Stimulated activated memory B cell treated with anti-CD40 and anti-IgM and Interleukin-4, amounts not matched to agents 10 μg/mL and 1 μg/mL and 100 μg/mL, for 72 hours (primary cell): ENCODE results near the gene HACE1.

Experiments used
- ATAC-seq: fragments of 150-1000 bp; cut with Tn5 transposase; 2 replicates; pipeline ENCODE4 v1.10.0; 2021
- H3K27ac Mint-ChIP-seq: one replicate; pipeline ENCODE4 v1.8.0; 2022; ENCODE audit warnings: mild to moderate bottlenecking, mixed read lengths
- H3K27me3 Mint-ChIP-seq: one replicate; pipeline ENCODE4 v1.8.0; 2022; ENCODE audit warnings: mixed read lengths
- H3K36me3 Mint-ChIP-seq: one replicate; pipeline ENCODE4 v1.8.0; 2022; ENCODE audit warnings: mixed read lengths
- H3K4me1 Mint-ChIP-seq: one replicate; pipeline ENCODE4 v1.8.0; 2022; ENCODE audit warnings: mixed read lengths
- H3K4me3 Mint-ChIP-seq: one replicate; pipeline ENCODE4 v1.8.0; 2022; ENCODE audit warnings: mild to moderate bottlenecking, moderate library complexity, mixed read lengths
- H3K9me3 Mint-ChIP-seq: one replicate; pipeline ENCODE4 v1.8.0; 2022; ENCODE audit warnings: mixed read lengths

Gene HACE1

DNA sequence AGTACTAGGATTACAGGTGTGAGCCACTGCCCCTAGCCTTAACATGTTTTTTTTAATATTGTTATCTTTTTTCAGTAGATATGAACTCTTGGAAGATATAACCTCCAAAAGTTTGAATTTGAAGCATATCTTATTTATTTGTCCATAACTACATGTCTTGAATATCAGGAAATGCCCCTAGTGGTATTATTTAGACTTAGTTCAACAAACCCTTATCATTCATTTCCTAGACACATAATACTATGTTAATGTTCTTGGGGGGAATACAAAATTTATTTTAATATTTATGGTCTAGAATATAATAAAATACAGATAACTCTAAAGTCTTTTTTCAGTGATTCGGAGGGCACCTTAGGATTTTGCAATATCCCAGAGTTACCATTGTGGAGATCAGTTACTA, 160.7 kb downstream of the HACE1 start:
- Mint-ChIP-seq H3K4me1 (no peaks in the 10 kb centered on the region), H3K9me3 (no peaks in the 10 kb centered on the region), H3K36me3 (no peaks in the 10 kb centered on the region), H3K27me3 (no peaks in the 10 kb centered on the region), H3K4me3 (no peak overlapping the region), H3K27ac (no peak overlapping the region)
- no peak for ATAC-seq

DNA sequence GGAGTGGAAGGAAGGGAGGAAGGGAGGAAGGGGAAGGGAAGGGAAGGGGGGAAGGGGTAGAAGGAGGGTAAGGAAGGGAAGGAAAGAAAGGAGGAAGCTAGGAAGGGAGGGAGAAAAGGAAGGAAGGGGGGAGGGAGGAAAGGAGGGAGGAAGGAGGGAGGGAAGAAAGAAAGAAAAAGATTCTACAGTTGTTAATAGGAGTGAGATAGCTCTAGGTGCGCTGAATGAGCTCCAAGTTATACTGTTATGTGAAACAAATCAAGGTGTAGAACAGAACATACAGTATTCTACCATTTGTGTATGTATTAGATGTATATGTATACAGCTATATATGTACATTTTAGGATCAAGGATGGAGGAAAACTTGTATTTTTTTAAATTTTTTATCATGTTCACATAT, 167.7 kb downstream of the HACE1 start:
- H3K9me3 Mint-ChIP-seq: peaks cover 4% of the 10 kb centered on the region
- no peaks in the 10 kb centered on the region for H3K36me3 Mint-ChIP-seq
- H3K4me3 Mint-ChIP-seq: no peak overlapping the region
- no peaks in the 10 kb centered on the region for H3K4me1 Mint-ChIP-seq
- ATAC-seq: no peak
- no peaks in the 10 kb centered on the region for H3K27me3 Mint-ChIP-seq
- no peak overlapping the region for H3K27ac Mint-ChIP-seq

DNA sequence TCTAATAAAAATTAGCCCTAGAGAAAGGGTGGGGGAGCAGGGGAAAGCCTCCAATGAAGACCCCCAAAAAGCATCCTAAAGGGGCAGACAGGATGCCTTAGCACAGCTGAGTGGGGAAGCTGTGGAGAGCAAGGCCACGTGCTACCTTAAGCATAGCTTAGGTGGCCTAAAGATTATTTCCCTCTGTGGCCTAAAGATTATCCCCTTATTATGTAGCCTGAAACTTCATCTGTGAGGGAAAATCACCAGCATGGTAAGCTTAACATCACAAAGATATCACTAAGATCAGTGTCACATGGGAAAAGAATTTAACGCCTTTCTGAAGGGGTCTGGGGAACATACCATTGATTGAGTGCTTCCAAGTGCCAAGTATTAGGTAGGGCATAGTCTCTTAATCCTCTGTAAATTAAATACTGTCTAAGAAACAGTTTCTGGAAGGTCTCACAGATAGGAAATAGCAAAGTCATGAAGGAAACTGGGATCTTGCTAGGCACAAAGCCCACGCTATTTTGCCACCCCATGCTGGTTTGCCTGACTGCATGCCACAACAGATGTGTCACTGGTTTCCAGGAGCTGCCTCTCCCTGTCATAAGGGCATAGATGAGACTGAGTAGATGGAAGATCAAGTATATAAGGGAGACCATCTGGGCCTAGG, 170.0 kb downstream of the HACE1 start:
- ATAC-seq: no peak
- Mint-ChIP-seq H3K27ac (no peak overlapping the region), H3K27me3 (peaks cover 2% of the 10 kb centered on the region), H3K4me3 (no peak overlapping the region), H3K9me3 (peaks cover 4% of the 10 kb centered on the region), H3K4me1 (no peaks in the 10 kb centered on the region), H3K36me3 (no peaks in the 10 kb centered on the region)

DNA sequence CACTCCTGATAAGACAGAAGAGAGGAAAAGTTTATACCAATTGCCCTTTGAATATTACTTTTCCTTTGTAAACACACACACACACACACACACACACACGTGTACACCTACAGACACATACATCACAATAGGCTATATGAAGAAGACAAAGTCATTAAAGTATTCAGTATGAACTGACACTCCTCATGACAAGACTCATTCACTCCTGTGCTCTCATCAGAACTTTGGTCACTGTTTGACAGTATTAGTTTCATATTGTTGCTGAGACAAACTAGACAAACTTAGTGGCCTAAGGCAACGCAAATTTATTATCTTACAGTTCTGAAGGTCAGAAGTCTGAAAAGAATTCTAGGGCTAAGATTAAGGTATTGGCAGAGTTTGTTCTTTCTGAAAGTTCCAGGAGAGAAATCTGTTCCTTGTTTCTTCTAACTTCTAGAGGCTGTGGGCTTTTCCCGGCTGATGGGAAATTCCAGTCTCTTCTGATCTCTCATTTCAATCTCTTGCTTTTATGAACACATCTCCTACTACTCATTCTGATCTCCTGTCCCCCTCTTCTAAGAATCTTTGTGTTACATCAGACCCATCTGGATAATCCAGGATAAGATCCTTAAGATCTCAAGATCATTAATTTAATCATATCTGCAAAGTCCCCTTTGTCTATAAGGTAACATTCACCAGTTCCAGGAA, 171.3 kb downstream of the HACE1 start:
- Mint-ChIP-seq H3K27ac (no peak overlapping the region), H3K4me1 (no peaks in the 10 kb centered on the region), H3K4me3 (no peak overlapping the region), H3K27me3 (peaks cover 8% of the 10 kb centered on the region), H3K36me3 (no peaks in the 10 kb centered on the region), H3K9me3 (peaks cover 4% of the 10 kb centered on the region)
- ATAC-seq: no peak

DNA sequence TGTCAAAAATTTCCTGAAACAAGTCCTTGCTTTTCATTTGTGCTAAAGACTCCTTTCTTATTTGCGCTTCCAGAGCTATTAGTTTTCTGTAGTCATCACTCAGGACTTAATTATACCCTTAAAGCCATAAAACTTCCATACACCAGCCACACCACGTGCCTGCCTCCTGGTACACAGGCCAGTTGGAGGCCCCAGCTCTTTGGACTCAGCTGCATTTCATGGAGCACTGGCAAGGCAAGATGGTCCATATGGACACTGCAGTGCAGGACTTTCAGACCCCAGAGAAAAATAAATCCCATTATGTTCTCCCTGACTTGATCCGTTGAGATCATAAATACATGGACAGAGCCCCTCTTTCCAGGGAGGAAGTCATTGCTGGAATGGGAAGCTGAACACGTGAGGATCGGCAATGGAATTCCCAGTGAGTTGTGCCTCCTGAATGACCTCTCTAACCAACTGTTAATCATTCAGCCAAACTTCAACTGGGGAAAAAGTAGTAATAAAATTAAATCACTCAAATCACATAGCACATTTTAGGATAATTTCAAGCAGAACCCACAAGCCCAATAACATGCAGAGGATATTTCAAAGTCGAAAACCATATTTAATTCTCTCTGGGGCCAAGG, 173.1 kb downstream of the HACE1 start:
- peaks cover 5% of the 10 kb centered on the region for H3K4me1 Mint-ChIP-seq
- no peaks in the 10 kb centered on the region for H3K36me3 Mint-ChIP-seq
- no peak for ATAC-seq
- H3K9me3 Mint-ChIP-seq: peaks cover 4% of the 10 kb centered on the region
- H3K4me3 Mint-ChIP-seq: no peak overlapping the region
- peaks cover 16% of the 10 kb centered on the region for H3K27me3 Mint-ChIP-seq
- no peak overlapping the region for H3K27ac Mint-ChIP-seq

DNA sequence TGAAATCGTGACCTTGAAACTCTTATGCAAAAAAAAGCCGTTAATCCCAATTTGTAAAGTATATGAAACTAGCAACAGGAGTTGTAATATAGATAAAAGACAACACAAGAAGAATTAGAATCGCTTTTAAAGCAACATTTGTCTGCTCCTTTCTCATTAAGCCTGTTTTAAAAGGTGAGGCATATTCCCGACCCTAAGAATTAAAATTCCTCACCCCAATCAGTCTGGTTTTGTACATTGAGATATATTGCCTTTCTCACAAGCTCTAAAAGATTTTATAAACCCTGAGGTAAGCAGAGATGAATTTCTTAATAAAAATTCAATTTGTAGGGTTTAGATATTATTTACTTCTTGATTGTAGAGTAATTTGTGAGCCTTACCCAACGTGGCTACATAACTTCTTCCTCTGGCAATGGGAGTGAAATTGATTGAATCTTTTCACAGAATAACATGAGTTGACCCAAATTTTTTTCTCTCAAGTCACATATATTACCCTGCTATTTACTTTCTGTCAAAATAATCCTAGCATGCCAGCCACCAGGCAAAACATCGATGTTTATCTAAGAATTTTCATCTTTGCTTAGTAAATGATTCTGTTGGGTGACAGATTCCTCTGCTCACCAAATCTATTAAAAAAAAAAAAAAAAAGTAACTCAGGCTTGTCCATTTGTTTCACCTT, 173.7 kb downstream of the HACE1 start:
- Mint-ChIP-seq H3K36me3 (no peaks in the 10 kb centered on the region), H3K27ac (no peak overlapping the region), H3K4me1 (peaks cover 5% of the 10 kb centered on the region), H3K9me3 (peaks cover 4% of the 10 kb centered on the region), H3K4me3 (no peak overlapping the region), H3K27me3 (peaks cover 16% of the 10 kb centered on the region)
- no peak for ATAC-seq

DNA sequence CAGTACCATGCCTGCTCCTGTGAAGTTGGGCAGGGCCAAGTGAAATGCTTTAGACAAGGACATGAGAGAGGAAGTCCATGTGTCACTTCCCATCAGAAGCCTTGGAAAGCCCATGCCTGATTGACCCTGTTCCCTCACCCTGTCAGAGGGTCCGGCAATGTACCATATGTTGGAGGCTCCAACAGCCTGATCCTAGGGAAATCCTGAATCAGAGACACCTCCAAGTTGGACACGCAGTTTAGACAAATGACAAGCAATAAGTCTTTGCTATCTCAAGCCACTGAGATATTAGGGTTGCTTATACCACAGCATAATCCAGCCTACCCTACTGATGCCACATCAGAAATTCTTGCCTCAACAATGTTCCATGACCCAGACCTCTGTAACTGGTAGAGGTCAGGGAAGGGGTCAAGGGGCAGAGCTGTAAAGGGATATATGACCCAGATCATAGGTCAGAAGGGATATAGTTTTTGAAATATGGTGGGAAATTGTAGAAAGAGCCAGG, 174.8 kb downstream of the HACE1 start:
- H3K4me1 Mint-ChIP-seq: peaks cover 5% of the 10 kb centered on the region
- no peak for ATAC-seq
- H3K4me3 Mint-ChIP-seq: no peak overlapping the region
- peaks cover 16% of the 10 kb centered on the region for H3K27me3 Mint-ChIP-seq
- no peak overlapping the region for H3K27ac Mint-ChIP-seq
- no peaks in the 10 kb centered on the region for H3K9me3 Mint-ChIP-seq
- no peaks in the 10 kb centered on the region for H3K36me3 Mint-ChIP-seq

DNA sequence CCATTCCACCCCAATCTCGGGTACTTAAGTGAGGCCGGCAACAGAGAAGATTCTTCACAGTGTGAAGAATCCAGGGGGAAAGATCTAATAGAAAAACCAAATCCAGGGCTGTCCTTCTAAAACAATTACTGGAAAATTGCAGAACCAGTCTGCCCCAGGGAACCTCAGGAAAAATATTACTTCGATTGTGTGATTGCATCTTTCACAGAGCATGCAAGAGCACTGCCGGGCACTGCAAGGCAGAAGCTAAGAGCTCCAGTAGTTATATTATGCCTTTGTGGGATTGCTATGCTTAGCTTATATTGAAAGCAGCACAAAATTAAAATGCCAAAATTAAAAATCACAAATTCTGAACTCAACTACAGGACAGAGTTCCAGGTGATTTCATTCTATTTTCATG, 175.9 kb downstream of the HACE1 start:
- Mint-ChIP-seq H3K36me3 (no peaks in the 10 kb centered on the region), H3K27ac (no peak overlapping the region), H3K27me3 (peaks cover 16% of the 10 kb centered on the region), H3K4me3 (no peak overlapping the region), H3K9me3 (peaks cover under 1% of the 10 kb centered on the region), H3K4me1 (peaks cover 5% of the 10 kb centered on the region)
- no peak for ATAC-seq

DNA sequence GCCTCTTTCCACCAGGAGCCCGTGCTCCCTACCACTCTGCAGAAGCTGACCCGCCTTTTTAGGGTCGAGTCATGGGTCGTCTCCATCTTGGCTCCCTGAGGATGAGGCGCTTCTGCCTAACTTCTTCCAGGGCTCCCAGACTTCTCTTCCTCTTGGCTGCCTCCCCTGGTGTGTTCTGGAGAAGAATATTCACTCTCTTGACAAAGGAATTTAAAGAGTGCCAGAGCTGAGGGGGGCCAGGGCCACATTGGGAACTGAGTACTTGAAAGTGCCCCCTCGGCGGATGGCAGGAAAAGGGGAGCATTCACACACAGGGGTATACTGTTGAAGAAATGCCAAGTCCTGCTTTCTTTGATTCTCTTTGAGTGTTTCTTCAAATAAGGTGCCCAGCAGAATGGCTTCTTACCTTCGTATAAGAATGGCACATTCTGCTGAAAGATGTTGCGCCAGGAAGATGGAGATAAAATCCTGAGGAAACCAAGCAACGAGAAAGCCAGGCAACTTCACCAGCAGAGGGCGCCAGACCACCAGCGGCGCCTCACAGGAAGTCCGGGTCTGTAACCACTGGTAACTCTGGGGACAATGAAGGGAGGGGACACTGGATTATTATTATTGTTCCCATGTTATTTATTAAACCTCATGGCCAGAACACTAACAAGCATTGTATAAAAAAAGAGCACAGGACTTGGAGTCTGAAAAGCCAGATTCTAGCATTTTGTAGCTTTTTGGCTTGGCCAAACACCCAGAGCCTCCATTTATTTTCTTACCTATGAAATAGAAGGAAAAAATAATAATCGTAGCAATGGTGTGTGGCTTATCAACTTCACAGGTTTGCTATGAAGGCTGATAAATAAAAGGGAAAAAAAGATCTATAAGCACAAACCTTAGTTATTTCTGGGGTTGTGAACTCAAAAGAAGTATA, 176.7 kb downstream of the HACE1 start:
- Mint-ChIP-seq H3K4me1 (peaks cover 5% of the 10 kb centered on the region), H3K27ac (no peak overlapping the region), H3K36me3 (no peaks in the 10 kb centered on the region), H3K9me3 (peaks cover 3% of the 10 kb centered on the region), H3K4me3 (no peak overlapping the region), H3K27me3 (peaks cover 16% of the 10 kb centered on the region)
- no peak for ATAC-seq

DNA sequence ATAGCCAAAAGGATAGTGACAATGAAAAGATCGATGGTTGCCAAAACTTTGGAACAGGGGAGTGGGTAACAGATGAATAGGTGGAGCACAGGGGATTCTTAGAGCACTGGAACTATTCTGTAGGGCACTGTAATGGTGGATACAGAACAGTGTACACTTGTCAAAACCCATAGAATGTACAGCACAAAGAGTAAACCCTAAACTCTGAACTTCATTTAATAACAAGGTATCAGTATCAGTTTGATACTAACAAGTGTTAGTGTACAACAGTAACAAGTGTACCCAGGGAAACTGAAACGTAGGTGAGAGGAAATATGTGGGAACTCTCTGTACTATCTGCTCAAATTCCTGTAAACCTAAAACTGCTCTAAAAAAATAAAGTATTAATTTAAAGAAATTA, 179.2 kb downstream of the HACE1 start:
- peaks cover 11% of the 10 kb centered on the region for H3K9me3 Mint-ChIP-seq
- no peak for ATAC-seq

GRCh38 chr6:104679971-104680370, 179.7 kb downstream of the HACE1 start:
- peaks cover 5% of the 10 kb centered on the region for H3K4me1 Mint-ChIP-seq
- no peak for ATAC-seq
- no peak overlapping the region for H3K4me3 Mint-ChIP-seq
- peaks cover 15% of the 10 kb centered on the region for H3K9me3 Mint-ChIP-seq
- H3K27ac Mint-ChIP-seq: no peak overlapping the region
- no peaks in the 10 kb centered on the region for H3K36me3 Mint-ChIP-seq
- H3K27me3 Mint-ChIP-seq: peaks cover 16% of the 10 kb centered on the region

More for the DNA sequence above, 179.2 kb downstream of the HACE1 start:
- no peak overlapping the region for H3K4me3 Mint-ChIP-seq
- no peak overlapping the region for H3K27ac Mint-ChIP-seq
- peaks cover 5% of the 10 kb centered on the region for H3K4me1 Mint-ChIP-seq
- H3K27me3 Mint-ChIP-seq: peaks cover 16% of the 10 kb centered on the region
- H3K36me3 Mint-ChIP-seq: no peaks in the 10 kb centered on the region
